Measurements from ENCODE around the gene FES.

- TF ChIP-seq CTCF (IDR thresholded peaks at IDR 0.05) (no peak), POLR2A (IDR thresholded peaks at IDR 0.05) (no peak)
Measured at GRCh38 chr15:90883976-90884718, at the start of gene FES.
